NCI-H226 (cell line): Measurements from ENCODE around the gene INKA2.

Experiments
- DNase-seq: peaks from one replicate; pipeline ENCODE4 v3.0.0-alpha.2; 2015

The INKA2 gene

DNA sequence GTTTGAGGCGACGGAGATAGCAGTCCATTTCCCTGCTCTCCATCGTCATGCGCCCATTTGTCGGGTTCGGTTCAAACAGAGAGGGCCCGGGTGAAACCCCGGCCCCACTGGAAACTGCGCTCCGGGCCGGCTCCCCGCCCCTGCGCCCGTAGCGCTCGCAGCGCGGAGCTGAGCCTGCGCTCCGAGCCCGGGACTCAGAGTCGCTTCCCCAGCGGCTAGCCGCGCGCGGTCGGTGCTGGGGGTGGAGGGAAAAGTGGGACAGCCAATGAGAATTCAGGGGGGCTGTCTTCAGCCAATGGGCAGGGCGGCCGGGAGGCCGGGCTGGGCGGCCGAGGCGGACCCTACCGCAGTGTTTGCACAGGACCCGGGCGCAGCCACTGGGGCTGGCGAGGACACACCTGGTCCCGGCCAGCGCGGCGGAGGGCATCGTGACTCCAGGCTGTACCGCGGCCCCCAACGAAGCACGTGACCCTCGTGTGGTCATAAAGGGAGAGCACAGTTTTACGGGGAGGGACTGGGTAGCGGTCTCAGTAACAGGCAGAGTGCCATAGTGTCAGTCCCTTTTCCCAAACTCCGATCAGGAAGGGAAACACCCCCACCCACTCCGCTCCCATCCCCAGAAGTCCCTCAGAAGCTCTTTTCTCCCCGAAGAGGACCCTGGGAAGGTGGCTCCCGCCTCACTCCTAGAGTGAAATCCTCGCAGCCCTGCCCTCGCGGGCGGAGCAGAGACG lies at the start of gene INKA2:
TSS of gene INKA2 (minus strand) at position 202 of the 731 bp plus-strand sequence. CDS start at position 49, 153 bp downstream.
- peak; percentile 92 for DNase-seq

DNA sequence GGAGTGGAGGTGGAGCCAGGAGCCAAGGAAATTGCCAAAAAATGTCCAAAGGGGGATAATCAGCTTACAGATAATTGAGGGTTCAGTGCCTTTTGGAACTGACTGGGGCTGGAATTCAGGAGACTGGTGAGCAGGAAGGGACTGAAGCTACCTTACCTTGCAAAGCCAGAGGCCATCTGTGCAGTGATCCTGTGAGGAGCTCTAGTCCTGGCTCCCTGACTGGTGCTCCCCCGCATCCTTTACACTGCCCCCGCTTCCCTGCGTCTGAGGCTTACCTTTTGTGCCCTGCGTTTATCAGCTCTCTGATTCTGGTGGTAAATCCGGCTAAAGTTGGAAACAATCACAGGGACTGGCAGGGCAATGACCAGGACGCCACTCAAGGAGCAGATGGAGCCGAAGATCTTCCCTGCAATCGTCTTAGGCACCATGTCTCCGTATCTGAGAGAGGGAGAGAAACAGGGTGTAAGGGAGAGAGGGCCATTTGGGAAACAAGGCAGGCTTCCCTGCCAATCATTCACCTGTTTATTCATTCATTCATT lies 47.5 kb upstream of the INKA2 start:
- DNase-seq, result no peak

DNA sequence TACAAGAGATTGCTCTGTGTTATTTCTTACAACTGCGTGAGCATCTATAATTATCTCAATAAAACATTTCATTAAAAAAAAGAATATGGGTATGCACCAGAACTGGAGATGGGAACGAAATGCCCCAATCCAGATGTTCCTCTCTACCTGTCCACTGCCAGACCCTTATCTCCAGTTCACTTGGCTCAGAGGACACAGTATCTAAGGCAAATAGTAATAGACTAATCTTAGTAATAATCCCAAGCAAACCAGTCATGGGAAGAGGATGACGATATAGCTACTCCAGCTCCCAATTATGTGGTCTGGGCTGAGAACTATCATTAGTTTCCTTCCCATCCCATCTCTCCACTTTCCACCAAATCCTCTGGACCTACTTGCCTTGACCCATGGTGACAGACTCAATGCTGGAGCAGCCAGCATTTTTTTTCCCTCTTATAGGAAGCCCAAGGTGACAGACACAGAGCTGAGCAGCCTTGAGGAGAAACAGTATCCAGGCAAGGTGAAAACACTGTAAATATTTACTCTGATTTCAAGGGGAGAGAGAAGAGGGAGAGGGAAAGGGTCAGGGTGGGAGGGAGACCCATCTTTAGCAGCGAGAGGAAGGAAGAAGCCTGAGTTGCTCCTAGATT lies 45.2 kb upstream of the INKA2 start:
- no peak for DNase-seq

- no peak for DNase-seq
Measured at GRCh38 chr1:111779546-111779945, 40.4 kb upstream of the INKA2 start.

GRCh38 chr1:111778541-111779051 lies 39.4 kb upstream of the INKA2 start:
- DNase-seq, result peak; percentile 92

DNA sequence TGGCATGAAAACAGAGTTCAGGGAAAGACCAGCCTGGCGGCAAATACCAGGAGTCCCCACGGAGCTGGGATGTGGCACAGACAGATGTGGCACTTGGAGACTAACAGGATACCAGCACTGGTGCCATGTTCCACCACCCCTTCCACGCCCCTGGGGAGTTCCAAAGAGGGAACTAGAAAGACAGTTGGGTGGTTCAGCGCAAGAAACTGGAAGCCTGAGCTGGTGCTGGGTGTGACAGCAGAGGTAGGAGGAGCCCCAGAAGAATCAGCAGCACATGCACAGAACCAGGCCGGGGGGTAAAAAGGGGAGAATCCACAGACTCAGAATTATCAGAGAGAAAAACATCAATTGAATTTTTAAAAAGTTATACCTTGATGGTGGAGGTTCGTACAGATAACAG lies 38.9 kb upstream of the INKA2 start:
- peak; percentile 81 for DNase-seq

GRCh38 chr1:111777301-111777700 lies 38.1 kb upstream of the INKA2 start:
- DNase-seq, result no peak

DNA sequence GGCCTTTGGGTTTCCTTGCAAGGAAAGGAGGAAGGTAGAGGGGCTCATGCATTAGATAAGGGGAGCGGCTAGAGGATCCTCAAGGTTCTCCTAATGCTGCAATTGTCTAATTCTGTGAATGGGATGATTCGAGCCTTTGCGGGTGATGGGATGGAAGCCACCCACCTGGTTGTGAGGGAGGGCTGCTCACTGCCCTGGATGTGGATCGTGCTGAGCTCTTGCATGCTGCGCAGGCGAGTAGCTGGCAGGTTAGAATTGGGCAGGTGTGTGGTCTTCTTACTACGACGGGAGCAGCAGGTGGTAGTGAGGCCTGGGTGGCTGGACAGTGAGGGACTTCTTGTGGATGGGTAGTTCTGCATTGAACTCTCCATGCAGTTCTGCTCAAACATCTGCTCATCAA lies 37.7 kb upstream of the INKA2 start:
- DNase-seq, result no peak

GRCh38 chr1:111776391-111776790 lies 37.2 kb upstream of the INKA2 start:
- DNase-seq, result peak; percentile 57

DNA sequence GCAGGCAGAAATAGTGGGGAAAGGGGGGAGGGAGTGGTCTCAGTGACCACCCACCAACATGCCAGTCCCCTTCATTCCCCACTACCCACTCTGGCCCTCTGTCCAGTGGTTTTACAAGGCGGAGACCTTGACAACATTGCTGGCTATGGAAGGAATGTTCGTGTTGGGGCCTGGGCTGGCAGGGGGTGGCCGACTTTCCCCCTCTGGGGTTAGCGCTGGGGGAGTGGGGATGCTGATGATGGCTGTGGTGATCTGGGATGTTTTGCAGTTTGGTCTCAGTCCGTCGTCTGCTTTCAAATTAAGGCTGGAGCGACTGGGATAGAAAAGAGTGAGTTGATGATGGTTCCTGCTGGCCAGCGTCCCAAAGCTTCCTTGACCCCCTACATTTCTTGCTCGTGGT lies 36.8 kb upstream of the INKA2 start:
- DNase-seq, result no peak

DNA sequence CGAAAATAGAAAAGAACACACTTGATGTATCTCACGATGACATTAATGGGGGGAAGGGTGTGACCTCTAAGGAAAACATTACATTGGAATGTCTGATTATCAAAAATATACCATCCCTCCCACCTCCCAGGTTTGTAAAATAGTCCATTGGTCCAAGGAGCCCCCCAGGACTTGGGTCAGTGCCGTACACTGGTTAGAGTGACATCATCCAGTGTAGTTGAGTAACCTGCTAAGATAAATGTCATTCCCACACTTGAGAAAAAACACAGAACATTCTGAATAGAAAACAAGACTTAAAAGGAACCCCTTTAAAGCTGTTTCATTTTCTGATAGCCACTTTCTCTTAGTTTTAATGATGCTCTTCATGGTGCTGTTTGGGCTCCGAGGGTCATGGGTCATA lies 31.7 kb upstream of the INKA2 start:
- peak; percentile 68 for DNase-seq

GRCh38 chr1:111769517-111770146 lies 30.4 kb upstream of the INKA2 start:
- DNase-seq, result peak; percentile 58

GRCh38 chr1:111768625-111769024 lies 29.4 kb upstream of the INKA2 start:
- no peak for DNase-seq

DNA sequence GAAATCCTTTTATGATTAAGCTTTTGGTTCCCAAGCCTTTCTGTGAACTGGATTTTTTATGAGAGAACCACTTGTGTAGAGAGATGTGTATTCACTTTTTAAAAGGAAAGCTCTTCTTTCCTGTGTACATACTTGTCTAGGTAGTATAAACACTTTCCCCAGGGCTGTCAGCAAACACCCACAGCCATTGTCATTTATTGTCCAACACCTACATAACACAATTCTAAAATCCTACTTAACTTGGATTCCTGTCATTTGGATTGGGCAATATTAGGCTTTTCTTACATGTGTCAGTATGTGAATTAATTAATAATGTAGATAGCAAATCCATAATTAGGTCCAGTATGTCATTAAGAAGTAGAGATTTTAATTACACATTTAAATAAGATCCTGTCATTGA lies 28.8 kb upstream of the INKA2 start:
- no peak for DNase-seq

DNA sequence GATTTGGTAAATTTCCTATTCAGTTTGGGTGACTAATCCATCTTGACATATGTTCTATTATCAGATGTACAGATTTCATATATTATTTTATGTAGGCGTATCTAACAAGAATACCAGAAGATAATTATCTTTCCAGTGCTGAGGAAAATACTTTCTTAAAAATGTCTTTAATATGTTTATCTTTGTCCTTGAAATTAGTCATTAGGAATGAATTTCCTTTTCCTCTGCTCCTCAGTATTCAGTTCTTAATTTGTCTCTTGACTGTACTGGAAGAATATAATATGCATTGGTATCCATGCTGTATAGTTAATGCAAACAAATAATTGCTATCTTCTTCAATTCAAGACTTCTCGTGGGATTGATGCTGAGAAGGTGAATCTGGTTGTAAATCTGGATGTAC lies 23.1 kb upstream of the INKA2 start:
- DNase-seq, result no peak

DNA sequence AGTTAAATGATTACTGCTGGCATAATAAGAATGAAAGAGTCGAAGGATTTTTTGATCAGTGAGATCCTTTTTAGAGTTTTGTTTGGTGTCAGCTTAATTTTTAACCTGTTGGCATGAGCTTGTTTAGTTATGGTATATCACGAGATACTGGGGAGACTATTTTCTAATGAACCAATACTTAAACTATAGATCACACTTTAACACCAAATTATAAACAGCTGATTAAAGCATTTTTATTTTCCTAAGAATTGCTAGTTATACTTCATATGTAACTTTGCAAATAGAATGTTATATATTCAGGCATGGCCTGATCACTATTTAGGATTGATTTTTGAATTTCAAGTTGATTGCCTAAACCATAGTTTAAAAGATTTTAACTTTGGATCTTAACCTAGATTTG lies 22.5 kb upstream of the INKA2 start:
- no peak for DNase-seq

- DNase-seq, result no peak
Measured at GRCh38 chr1:111758373-111758772, 19.2 kb upstream of the INKA2 start.

DNA sequence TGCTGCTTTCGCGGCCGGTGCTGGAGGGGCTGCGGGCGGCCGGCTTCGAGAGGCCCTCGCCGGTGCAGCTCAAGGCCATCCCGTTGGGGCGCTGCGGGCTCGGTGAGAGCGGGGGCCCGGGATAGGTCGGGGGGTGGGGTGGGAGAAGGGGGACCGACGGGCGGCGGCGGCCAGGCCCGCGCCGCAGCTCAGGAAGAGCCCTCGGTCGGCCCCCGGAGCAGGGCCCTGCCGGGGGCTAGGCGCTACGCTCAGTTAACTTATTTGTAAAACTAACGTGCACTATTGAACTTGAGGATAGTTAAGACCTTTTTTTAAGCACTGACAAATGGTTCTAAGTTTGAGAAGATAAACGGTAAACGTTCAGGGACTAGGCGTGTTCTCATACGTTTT lies 16.9 kb upstream of the INKA2 start:
- no peak for DNase-seq

DNA sequence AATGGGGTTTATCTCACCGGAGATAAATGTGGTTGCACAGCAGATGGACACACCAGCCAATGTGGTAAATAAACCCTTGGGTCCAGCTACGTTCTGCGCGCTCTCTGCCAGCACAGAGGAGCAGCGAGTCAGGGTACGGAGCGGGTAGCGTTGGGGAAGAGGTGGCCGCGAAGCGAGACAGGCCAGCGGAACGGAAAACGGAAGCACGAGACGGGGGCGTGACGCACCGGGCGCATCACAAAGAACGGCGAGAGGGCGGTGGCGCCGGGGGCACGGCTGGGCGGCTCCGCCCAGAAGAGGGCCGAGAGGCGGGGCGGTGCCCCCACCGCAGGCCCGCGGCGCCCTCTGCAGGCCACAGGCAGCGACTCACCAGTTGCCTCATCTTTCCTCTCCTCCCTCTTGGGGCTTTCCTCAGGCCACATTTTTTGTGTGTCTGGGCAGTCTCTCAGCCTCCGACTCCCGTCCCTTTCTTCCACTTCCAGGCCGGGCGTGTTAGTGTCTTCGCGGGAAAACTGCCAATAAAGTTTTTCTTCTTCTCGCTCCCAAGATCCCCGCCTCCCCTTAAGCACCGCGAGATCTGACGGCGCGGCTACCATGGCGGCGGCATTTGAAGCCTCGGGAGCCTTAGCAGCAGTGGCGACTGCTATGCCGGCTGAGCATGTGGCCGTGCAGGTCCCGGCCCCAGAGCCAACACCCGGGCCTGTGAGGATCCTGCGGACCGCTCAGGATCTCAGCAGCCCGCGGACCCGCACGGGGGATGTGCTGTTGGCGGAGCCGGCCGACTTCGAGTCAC lies 16.3 kb upstream of the INKA2 start, which contains the start of gene DDX20:
TSS of gene DDX20 (plus strand) at position 571 of the 793 bp plus-strand sequence. CDS start at position 595, 24 bp downstream.
- DNase-seq, result peak; percentile 96

DNA sequence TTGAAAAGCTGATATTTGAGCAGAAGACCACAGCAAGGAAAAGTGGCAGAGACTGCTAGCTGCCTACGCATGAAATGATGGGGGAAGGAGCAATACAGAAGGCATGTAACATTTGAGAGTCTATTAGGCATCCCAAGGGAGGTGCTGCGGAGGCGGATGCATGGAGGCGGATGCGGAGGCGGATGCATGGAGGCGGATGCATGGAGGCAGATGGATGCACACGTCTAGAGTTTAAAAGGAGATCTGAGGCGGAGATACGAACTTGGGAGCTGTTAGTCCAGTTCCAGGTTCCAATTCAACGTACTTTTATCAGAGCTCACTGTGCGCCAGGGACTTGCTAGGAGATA lies 15.8 kb upstream of the INKA2 start:
- DNase-seq, result peak; percentile 76

GRCh38 chr1:111751906-111752575 lies 12.8 kb upstream of the INKA2 start:
- no peak for DNase-seq

DNA sequence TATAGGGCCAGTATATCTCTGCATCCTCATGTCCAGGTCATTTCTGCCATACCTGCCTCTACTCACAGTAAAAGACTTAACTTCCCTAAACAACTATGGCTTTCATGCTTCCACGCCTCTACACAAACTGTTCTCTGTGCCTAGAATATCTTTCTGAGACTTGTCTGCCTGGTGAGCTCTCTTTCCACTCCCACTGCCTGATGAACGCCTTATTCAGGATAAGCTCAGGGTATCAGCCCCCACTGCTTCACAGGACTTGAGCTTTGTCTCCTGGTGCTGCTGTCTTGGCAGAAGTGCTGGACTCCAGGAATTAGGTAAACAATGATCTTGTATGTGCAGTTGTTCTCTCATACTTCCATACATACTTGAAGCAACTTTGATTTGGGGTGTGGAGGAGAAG lies 11.7 kb upstream of the INKA2 start:
- DNase-seq, result no peak
